ENCODE measurements around the gene DMD. TPM values are rescaled to one million over a fixed set of nuclear protein-coding genes. Genes with fewer than 3 reads are reported as not detected.

DMD gene
- total and polyA plus RNA-seq, 2 donors from 2014 or later, result 4.2 to 17.9 TPM

DNA sequence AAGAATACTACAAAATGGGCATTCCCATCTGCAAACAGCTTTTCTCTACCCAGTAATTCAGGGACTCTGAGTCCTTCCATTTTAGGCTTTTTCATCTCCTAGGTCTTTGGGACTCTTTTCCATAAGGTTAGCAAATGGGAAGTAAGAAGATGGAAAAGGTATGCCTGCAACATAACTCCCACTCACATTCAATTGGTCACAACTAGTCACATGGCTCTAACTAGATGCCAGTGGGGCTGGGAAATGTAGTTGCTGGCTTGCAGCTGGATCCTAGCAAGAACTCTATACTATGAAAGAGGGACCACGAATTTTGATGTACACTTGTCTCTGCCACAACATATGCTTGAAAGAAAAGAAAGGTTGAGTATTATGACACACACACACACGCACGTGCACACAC lies 1184.6 kb downstream of the DMD start:
- no peak for DNase-seq
- Histone ChIP-seq H3K9ac (ENCODE audit: low read length in 3 of 3) (no peak overlapping the region), H3K4me1 (ENCODE audit: control insufficient read depth in 2 of 3, insufficient read depth in 2 of 3, low read depth in 1 of 3, low read length in 3 of 3) (no peaks in the 10 kb centered on the region), H3K27me3 (ENCODE audit: control insufficient read depth, insufficient read depth, low read length) (peaks cover 2% of the 10 kb centered on the region), H3K27ac (ENCODE audit: low read depth in 2 of 2, low read length in 2 of 2) (no peak overlapping the region), H3K4me3 (ENCODE audit: low read length in 3 of 3) (no peak overlapping the region), H3K36me3 (ENCODE audit: control insufficient read depth in 2 of 3, insufficient read depth in 3 of 3, low read length in 3 of 3) (no peaks in the 10 kb centered on the region), H3K9me3 (ENCODE audit: control insufficient read depth in 2 of 3, insufficient read depth in 1 of 3, low read length in 3 of 3) (no peaks in the 10 kb centered on the region)
- FAIRE-seq, result no peak
- intact Hi-C loops (cut with DNase I), result no loop called here
- no peak for TF ChIP-seq CTCF (IDR thresholded peaks at IDR 0.05; ENCODE audit: borderline replicate concordance, extremely low read depth, insufficient read depth)

DNA sequence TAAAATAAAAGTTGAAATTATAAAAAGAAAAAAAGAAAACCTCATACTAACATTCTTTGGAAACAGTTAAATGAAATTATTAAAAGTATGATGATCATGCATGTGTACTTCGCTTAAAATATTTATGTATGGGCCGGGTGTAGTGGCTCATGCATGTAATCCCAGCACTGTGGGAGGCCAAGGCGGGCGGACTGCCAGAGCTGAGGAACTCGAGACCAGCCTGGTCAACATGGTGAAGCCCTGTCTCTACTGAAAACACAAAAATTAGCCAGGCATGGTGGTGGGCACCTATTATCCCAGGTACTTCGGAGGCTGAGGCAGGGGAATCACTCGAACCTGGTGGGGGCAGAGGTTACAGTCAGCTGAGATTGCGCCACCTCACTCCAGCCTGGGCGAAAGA lies 1187.3 kb downstream of the DMD start:
- no peaks in the 10 kb centered on the region for H3K9me3 ChIP-seq (ENCODE audit: control insufficient read depth in 2 of 3, insufficient read depth in 1 of 3, low read length in 3 of 3)
- H3K36me3 ChIP-seq (ENCODE audit: control insufficient read depth in 2 of 3, insufficient read depth in 3 of 3, low read length in 3 of 3), result no peaks in the 10 kb centered on the region
- no peak overlapping the region for H3K4me3 ChIP-seq (ENCODE audit: low read length in 3 of 3)
- no peaks in the 10 kb centered on the region for H3K4me1 ChIP-seq (ENCODE audit: control insufficient read depth in 2 of 3, insufficient read depth in 2 of 3, low read depth in 1 of 3, low read length in 3 of 3)
- H3K27me3 ChIP-seq (ENCODE audit: control insufficient read depth, insufficient read depth, low read length), result peaks cover 2% of the 10 kb centered on the region
- no peak overlapping the region for H3K9ac ChIP-seq (ENCODE audit: low read length in 3 of 3)
- FAIRE-seq (no peak), DNase-seq (no peak)
- H3K27ac ChIP-seq (ENCODE audit: low read depth in 2 of 2, low read length in 2 of 2), result no peak overlapping the region
- no peak for TF ChIP-seq CTCF (IDR thresholded peaks at IDR 0.05; ENCODE audit: borderline replicate concordance, extremely low read depth, insufficient read depth)
- intact Hi-C loops (cut with DNase I), result no loop called here

DNA sequence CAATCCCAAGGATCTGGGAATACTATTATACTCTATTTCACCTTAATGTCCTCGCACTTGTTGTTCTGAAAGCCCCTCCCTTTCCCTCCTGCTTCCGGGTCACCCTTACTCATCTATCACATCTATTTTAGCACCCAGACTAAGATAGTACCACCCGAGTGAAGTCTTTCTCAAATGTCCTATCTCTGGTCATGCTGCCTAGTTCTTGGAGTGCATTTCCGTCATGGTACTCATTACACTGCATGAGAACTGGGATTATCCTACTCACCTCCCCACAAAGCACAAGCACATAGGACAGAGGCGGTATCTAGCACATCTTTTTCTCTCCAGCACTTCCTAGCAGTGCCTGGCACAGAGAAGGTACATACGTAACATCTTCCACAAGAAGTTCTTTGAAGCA lies 1195.2 kb downstream of the DMD start:
- no peak for FAIRE-seq
- Histone ChIP-seq H3K9ac (ENCODE audit: low read length in 3 of 3) (no peak overlapping the region), H3K4me1 (ENCODE audit: control insufficient read depth in 2 of 3, insufficient read depth in 2 of 3, low read depth in 1 of 3, low read length in 3 of 3) (no peaks in the 10 kb centered on the region), H3K9me3 (ENCODE audit: control insufficient read depth in 2 of 3, insufficient read depth in 1 of 3, low read length in 3 of 3) (no peaks in the 10 kb centered on the region), H3K36me3 (ENCODE audit: control insufficient read depth in 2 of 3, insufficient read depth in 3 of 3, low read length in 3 of 3) (no peaks in the 10 kb centered on the region), H3K27me3 (ENCODE audit: control insufficient read depth, insufficient read depth, low read length) (no peaks in the 10 kb centered on the region), H3K27ac (ENCODE audit: low read depth in 2 of 2, low read length in 2 of 2) (no peak overlapping the region), H3K4me3 (ENCODE audit: low read length in 3 of 3) (no peak overlapping the region)
- intact Hi-C loops (cut with DNase I), result no loop called here
- no peak for DNase-seq
- TF ChIP-seq CTCF (IDR thresholded peaks at IDR 0.05; ENCODE audit: borderline replicate concordance, extremely low read depth, insufficient read depth), result no peak

- DNase-seq (no peak), FAIRE-seq (no peak)
- no peaks in the 10 kb centered on the region for H3K27me3 ChIP-seq (ENCODE audit: control insufficient read depth, insufficient read depth, low read length)
- intact Hi-C loops (cut with DNase I), result no loop called here
- H3K36me3 ChIP-seq (ENCODE audit: control insufficient read depth in 2 of 3, insufficient read depth in 3 of 3, low read length in 3 of 3), result no peaks in the 10 kb centered on the region
- H3K9ac ChIP-seq (ENCODE audit: low read length in 3 of 3), result no peak overlapping the region
- H3K4me1 ChIP-seq (ENCODE audit: control insufficient read depth in 2 of 3, insufficient read depth in 2 of 3, low read depth in 1 of 3, low read length in 3 of 3), result no peaks in the 10 kb centered on the region
- no peak for TF ChIP-seq CTCF (IDR thresholded peaks at IDR 0.05; ENCODE audit: borderline replicate concordance, extremely low read depth, insufficient read depth)
- H3K27ac ChIP-seq (ENCODE audit: low read depth in 2 of 2, low read length in 2 of 2), result no peak overlapping the region
- H3K4me3 ChIP-seq (ENCODE audit: low read length in 3 of 3), result no peak overlapping the region
- H3K9me3 ChIP-seq (ENCODE audit: control insufficient read depth in 2 of 3, insufficient read depth in 1 of 3, low read length in 3 of 3), result no peaks in the 10 kb centered on the region
Observed at GRCh38 chrX:32010948-32011347, 1200.4 kb downstream of the DMD start.

All from kidney (tissue), 14 donors.